ENCODE results near the gene AOC1. TPM values are rescaled to one million over a fixed set of nuclear protein-coding genes. Genes with fewer than 3 reads are reported as not detected.
"Not testable (repeated sequence)": the region's sequence is repeated elsewhere in the genome, so short reads cannot be mapped to it uniquely, and the experiment has no call there.

The AOC1 gene
- total RNA-seq, 2 experiments from 2014 or later, result not detected

DNA sequence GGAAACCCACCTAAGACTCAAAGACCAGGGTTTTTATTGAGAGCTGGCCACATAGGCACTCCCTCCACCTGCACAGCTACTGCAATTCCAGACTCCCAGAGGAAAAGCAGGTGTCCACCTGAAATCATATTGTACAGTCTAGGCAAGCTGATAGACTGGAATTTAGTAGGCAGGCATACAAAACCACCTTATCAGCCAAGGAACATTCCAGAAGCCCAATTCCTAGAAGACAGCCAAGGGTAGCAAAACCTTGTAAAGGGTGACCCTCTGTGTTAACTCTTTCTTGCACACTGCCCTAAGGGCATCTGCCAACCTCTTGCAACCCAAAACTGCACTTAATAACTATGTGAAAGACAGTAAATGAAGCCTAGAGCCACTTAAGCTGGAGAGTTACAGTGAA is 46.5 kb upstream of the AOC1 start:
- CTCF ChIA-PET, result no interaction called here
- POLR2A ChIA-PET, result no interaction called here
- DNase-seq (no peak), ATAC-seq (ENCODE audit: poor library complexity) (no peak)
- Mint-ChIP-seq H3K4me3 (no peak overlapping the region), H3K36me3 (ENCODE audit: low read depth) (no peaks in the 10 kb centered on the region), H3K27ac (no peak overlapping the region), H3K27me3 (peaks cover 85% of the 10 kb centered on the region), H3K4me1 (ENCODE audit: low read depth) (peaks cover 13% of the 10 kb centered on the region), H3K9me3 (peaks cover 9% of the 10 kb centered on the region)
- intact Hi-C loops (cut with DNase I, micrococcal nuclease), result no loop called here
- H3K9me3 ChIP-seq (ENCODE audit: control insufficient read depth in 1 of 2, insufficient read depth in 1 of 2, low read length in 2 of 2), result peaks cover 13 to 33% of the 10 kb centered on the region in 2 experiments
- H3K4me3 ChIP-seq (ENCODE audit: low read length), result no peak overlapping the region
- peaks cover 34 to 40% of the 10 kb centered on the region in 2 experiments for H3K27me3 ChIP-seq (ENCODE audit: control insufficient read depth in 1 of 2, insufficient read depth in 2 of 2, low read length in 2 of 2)
- peaks cover 10% of the 10 kb centered on the region for H3K4me1 ChIP-seq (ENCODE audit: insufficient read depth, low read length)
- no peak overlapping the region for H3K27ac ChIP-seq (ENCODE audit: low read depth in 1 of 2, low read length in 2 of 2)
- no peaks in the 10 kb centered on the region for H3K36me3 ChIP-seq (ENCODE audit: insufficient read depth, low read length)
- TF ChIP-seq CTCF (IDR thresholded peaks at IDR 0.05), result no peak

GRCh38 chr7:150806454-150806853 is 45.9 kb upstream of the AOC1 start:
- H3K36me3 ChIP-seq (ENCODE audit: insufficient read depth, low read length), result no peaks in the 10 kb centered on the region
- TF ChIP-seq CTCF (IDR thresholded peaks at IDR 0.05), result no peak
- no peak overlapping the region for H3K4me3 ChIP-seq (ENCODE audit: low read length)
- H3K27me3 Mint-ChIP-seq, result peaks cover 85% of the 10 kb centered on the region
- H3K9me3 ChIP-seq (ENCODE audit: control insufficient read depth in 1 of 2, insufficient read depth in 1 of 2, low read length in 2 of 2), result peaks cover 13 to 27% of the 10 kb centered on the region in 2 experiments
- ATAC-seq (ENCODE audit: poor library complexity), result no peak
- no peak overlapping the region for H3K27ac ChIP-seq (ENCODE audit: low read depth in 1 of 2, low read length in 2 of 2)
- peaks cover 28 to 34% of the 10 kb centered on the region in 2 experiments for H3K27me3 ChIP-seq (ENCODE audit: control insufficient read depth in 1 of 2, insufficient read depth in 2 of 2, low read length in 2 of 2)
- H3K4me3 Mint-ChIP-seq, result no peak overlapping the region
- H3K27ac Mint-ChIP-seq, result no peak overlapping the region
- peaks cover 9% of the 10 kb centered on the region for H3K9me3 Mint-ChIP-seq
- no peak for DNase-seq
- intact Hi-C loops (cut with DNase I, micrococcal nuclease), result no loop called here
- CTCF ChIA-PET, result no interaction called here
- no peaks in the 10 kb centered on the region for H3K36me3 Mint-ChIP-seq (ENCODE audit: low read depth)
- H3K4me1 ChIP-seq (ENCODE audit: insufficient read depth, low read length), result peaks cover 4% of the 10 kb centered on the region
- peaks cover 9% of the 10 kb centered on the region for H3K4me1 Mint-ChIP-seq (ENCODE audit: low read depth)
- POLR2A ChIA-PET, result no interaction called here

DNA sequence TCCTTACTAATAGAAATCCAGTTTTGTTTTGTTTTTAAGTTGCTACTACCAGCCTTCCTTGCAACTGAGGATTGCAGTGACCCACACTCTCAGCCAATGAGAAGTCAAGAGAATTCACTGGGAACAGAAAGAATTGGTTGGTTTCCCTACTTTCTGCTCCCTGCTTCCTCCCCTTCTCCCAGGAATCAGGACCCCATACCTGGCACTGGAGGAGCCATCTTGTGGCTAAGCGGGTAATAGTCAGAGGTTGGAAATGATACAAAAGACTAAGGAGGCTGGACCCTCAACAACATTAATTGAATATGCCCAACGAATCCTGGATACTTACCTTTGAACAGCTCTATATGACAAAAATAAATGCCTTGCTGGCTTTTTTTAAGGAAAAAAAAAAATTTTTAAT is 45.5 kb upstream of the AOC1 start:
- peaks cover 24 to 30% of the 10 kb centered on the region in 2 experiments for H3K27me3 ChIP-seq (ENCODE audit: control insufficient read depth in 1 of 2, insufficient read depth in 2 of 2, low read length in 2 of 2)

DNA sequence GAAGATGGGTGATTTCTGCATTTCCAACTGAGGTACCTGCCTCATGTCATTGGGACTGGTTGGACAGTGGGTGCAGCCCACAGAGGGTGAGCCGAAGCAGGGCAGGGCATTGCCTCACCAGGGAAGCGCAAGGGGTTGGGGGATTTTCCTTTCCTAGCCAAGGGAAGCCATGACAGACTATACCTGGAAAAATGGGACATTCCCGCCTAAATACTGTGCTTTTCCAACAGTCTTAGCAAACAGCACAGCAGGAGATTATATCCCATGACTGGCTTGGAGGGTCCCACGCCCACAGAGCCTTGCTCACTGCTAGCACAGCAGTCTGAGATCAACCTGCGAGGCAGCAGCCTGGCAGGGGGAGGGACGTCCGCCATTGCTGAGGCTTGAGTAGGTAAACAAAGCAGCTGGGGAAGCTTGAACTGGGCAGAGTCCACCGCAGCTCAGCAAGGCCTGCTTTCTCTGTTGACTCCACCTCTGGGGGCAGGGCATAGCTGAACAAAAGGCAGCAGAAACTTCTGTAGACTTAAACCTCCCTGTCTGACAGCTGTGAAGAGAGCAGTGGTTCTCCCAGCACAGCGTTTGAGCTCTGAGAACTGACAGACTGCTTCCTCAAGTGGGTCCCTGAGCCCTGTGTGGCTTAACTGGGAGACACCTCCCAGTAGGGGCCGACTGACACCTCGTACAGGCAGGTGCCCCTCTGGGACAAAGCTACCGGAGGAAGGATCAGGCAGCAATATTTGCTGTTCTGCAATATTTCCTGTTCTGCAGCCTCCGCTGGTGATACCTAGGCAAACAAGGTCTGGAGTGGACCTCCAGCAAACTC is 44.5 kb upstream of the AOC1 start:
- H3K36me3 ChIP-seq (ENCODE audit: insufficient read depth, low read length); H3K27ac Mint-ChIP-seq; ATAC-seq (ENCODE audit: poor library complexity); H3K4me1 Mint-ChIP-seq (ENCODE audit: low read depth); H3K36me3 Mint-ChIP-seq (ENCODE audit: low read depth); H3K27ac ChIP-seq (ENCODE audit: low read depth in 1 of 2, low read length in 2 of 2); DNase-seq; POLR2A ChIA-PET; H3K4me3 ChIP-seq (ENCODE audit: low read length); intact Hi-C loops (cut with DNase I, micrococcal nuclease); H3K4me1 ChIP-seq (ENCODE audit: insufficient read depth, low read length); H3K4me3 Mint-ChIP-seq: not testable (repeated sequence)
- CTCF ChIA-PET, result interaction anchor here (1.5 kb wide), 1 partner anchor 29 kb away, joined by 4 read pairs; no protein-coding TSS in a partner anchor
- peaks cover 11% of the 10 kb centered on the region for H3K9me3 Mint-ChIP-seq
- H3K27me3 Mint-ChIP-seq, result peaks cover 83% of the 10 kb centered on the region
- H3K27me3 ChIP-seq (ENCODE audit: control insufficient read depth in 1 of 2, insufficient read depth in 2 of 2, low read length in 2 of 2), result peaks cover 15 to 21% of the 10 kb centered on the region in 2 experiments
- H3K9me3 ChIP-seq (ENCODE audit: control insufficient read depth in 1 of 2, insufficient read depth in 1 of 2, low read length in 2 of 2), result peaks cover 13 to 17% of the 10 kb centered on the region in 2 experiments

More for the DNA sequence above, 45.5 kb upstream of the AOC1 start:
- ATAC-seq (ENCODE audit: poor library complexity), result no peak
- POLR2A ChIA-PET, result no interaction called here
- H3K4me3 ChIP-seq (ENCODE audit: low read length), result no peak overlapping the region
- no peak for DNase-seq
- H3K36me3 Mint-ChIP-seq (ENCODE audit: low read depth), result no peaks in the 10 kb centered on the region
- H3K27ac Mint-ChIP-seq, result no peak overlapping the region
- no peaks in the 10 kb centered on the region for H3K4me1 ChIP-seq (ENCODE audit: insufficient read depth, low read length)
- H3K4me3 Mint-ChIP-seq, result no peak overlapping the region
- intact Hi-C loops (cut with DNase I, micrococcal nuclease), result no loop called here
- peaks cover 13 to 23% of the 10 kb centered on the region in 2 experiments for H3K9me3 ChIP-seq (ENCODE audit: control insufficient read depth in 1 of 2, insufficient read depth in 1 of 2, low read length in 2 of 2)
- no peaks in the 10 kb centered on the region for H3K36me3 ChIP-seq (ENCODE audit: insufficient read depth, low read length)
- peaks cover 9% of the 10 kb centered on the region for H3K9me3 Mint-ChIP-seq
- CTCF ChIA-PET, result no interaction called here
- no peak for TF ChIP-seq CTCF (IDR thresholded peaks at IDR 0.05)
- peaks cover 85% of the 10 kb centered on the region for H3K27me3 Mint-ChIP-seq
- no peak overlapping the region for H3K27ac ChIP-seq (ENCODE audit: low read depth in 1 of 2, low read length in 2 of 2)
- peaks cover 7% of the 10 kb centered on the region for H3K4me1 Mint-ChIP-seq (ENCODE audit: low read depth)
